ENCODE results near the gene ANKRD60.

Gene ANKRD60, protein sequence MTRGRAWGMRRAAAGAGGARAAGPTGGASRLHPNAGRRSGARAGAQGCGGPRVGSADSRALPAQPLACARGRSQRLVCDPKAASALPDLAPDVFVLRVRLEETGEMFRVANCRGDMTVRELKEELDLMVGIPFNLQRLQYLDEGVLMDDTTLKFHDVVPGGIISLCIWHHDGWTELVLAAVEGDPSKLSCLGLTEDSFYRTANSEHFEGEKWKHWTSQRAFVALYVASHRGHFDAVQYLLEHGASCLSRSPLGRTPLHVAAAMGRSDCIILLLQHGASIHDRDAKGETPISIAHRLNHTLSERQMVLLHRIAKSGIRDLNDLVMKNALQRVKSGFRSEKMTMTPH

DNA sequence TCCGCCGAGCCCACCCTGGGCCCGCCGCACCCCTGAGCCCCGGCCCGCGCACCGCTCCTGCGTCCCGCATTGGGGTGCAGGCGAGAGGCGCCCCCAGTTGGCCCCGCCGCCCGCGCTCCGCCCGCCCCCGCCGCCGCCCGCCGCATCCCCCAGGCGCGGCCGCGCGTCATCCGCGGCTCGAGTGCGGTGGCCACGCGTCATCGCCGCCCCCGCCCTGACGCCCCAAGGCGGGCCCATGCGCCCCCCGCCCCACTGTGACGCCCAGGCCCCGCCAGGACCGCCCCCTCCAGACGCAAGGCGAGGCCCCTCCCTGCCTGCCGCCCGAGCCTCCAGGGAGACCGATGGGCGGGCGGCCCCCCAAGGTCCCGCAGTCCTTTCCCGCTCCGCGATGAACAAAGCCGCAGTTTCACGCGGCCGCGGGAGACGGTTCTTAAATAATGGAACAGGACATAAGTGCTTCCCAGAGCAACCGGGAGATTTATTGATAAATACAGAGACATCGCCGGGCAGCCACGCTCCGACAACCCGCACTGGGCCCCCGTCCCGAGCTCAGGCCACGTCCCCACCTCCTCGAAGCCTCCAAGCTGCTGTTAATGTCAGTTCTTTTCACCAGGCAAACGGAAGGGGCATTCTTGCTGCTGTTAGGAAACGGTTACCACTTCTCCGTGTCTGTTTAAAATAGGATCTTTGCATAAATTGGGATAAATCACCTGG is at the start of gene ANKRD60:
Gene ANKRD60, minus strand, starts transcription at position 170 of the 714 bp plus-strand sequence. Its CDS starts 0 bp downstream, at position 170.
- DNase-seq (ENCODE audit: low read depth, low spot score): no peak

DNA sequence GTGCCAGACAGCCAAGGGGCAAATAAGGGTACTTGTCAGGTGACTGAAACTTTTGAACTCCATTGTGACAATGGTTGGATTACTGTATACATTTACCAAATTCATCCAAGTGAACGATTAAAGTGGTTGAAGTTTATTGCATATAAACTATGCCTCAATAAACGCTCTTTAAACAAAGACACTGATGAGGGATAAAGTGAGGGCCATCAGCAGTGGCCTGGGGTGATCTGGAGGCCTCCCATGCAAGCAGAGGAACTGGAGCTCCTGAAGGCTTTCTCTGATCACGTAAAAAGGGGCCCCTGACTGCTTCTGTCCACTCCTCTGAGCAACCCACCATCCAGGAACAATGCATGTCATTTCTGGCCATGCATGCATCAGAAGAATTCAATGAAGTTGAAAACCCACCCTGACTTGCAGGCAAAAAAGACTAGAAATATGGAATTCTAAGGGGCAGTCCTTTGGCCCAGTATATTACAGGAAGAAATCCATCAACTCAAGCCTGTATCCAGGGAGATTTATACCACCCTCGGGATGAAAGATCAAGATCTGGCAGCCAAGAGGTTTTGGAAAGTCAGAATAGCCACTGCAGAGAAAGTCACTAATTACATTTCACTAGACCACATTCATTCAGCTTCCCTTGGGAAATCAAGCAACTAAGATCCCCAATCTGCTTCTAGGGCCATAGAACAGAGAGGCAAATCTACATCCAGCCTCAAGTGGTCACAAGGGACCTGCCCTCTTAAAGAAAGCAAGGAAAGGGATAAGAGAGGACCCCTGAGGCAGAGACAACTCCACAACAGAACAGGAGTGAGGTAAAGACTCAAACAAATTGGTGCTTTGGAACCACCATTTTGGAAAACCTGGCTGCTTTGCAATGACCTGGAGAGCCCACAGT is 49.4 kb upstream of the ANKRD60 start:
- no peak for DNase-seq (ENCODE audit: low read depth, low spot score)

DNA sequence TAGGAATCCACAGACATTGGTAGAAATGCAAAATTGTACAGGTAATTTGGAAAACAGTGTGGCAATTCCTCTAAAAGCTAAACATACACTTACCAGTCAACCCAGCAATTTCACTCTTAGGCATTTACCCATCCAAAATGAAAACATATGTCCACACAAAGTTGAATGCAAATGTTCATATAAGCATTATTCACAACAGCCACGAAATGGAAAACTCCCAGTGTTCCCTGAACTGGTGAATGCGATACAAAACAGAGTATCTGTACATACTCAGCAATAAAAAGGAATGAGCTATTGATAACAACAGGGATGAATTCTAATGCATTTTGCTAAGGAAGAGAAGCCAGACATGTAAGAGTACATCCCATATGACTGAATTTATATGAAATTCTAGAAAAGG is 48.7 kb upstream of the ANKRD60 start:
- DNase-seq (ENCODE audit: low read depth, low spot score): no peak

DNA sequence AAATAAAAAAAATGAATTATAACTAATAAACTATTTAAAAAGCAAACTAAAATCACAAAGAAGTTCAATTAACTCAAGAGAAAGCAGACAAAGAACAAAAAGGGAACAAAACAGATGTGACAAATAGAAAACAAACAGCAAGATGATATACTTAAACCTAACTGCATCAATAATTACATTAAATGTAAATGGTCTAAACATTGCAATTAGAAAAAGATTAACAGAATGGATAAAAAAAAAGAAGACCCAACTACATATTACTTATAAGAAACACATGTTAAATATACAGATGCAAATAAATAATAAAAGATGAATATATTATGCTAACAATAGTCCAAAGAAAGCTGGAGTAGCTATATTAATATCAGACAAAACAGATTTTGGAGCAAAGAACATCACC is 45.9 kb upstream of the ANKRD60 start:
- DNase-seq (ENCODE audit: low read depth, low spot score): no peak

DNA sequence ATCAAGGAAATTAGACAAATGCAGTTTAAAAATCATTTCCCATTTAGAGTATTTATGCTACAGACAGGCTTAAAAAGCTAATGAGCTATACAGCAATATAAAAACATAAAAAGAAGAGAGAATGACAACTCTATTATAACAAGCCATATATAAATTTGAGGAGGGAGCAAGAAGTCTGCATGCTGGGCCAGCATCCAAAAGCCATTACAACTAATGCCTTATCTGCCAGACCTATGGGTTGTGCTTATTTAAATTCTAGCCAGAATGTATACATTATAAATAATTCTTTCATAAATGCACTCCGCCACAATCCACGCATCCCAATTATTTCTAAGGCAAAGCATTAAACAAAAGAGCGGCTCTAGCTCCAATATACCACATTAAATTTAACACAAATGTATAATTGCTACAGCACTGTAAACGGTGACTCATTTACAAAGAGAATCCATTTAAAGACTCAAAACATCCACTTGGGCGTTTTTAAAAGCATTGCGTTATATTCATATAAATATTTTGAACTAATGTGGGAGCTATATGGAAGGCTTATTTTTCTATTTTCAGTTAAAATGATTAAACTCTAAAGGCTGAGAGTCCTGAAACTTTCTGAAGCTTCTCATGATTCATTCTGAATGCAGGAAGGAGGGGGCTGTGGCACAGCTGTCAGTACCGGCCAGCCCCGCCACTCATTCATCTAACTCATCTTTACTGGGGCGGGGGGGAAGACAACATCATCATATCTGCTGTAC is 43.3 kb upstream of the ANKRD60 start:
- DNase-seq (ENCODE audit: low read depth, low spot score): no peak

DNA sequence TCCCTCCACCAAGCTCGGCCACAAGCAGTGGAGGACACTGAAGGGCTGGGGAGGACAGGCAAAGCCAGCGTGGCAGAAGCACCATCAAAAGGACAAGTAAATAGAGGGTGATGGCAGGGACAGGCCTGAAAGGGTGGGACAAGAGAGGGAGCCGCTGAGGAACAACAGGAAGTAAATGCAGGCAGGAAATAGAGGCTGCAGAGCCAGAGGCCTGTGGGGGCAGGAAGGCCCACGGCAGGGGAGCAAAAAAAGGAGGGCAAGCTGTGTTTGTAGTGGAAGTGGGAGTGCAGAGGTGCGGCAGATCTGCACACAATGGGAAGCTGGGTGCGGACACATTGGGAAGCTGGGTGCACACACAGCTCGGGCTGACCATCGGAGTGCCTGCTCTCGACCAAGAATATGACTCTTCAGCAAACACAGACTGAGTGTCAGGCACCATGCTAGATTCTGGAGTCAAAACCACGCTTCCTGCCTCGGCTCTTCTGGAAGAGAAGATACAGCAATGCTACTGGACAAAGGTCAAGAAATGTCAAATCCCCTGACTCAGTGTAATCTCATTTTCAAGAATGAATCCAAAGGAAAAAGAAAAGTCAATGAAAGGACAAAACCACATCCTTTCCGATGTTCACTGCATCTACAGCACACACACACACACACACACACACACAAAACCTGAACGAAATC is 40.6 kb upstream of the ANKRD60 start:
- no peak for DNase-seq (ENCODE audit: low read depth, low spot score)

DNA sequence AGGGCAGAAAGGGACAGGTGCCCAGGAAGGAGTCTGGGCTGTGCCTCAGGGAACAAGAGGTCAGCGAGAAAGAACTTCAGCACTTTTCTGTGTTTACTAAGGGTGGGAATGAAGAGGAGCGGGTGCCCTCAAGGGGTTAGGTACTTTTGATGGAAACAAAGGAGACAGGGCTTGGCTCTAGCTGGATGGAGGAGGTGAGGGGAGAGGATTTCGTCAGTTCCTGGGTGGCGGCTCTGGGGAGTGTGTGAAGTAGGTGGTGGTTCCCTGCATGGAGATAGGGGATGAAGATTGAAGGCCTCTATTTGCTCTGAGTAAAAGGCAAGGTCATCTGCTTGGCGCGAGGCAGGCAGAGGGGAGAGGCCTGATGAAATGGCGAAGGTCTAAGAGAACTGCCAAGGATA is 40.0 kb upstream of the ANKRD60 start:
- DNase-seq (ENCODE audit: low read depth, low spot score): no peak

DNA sequence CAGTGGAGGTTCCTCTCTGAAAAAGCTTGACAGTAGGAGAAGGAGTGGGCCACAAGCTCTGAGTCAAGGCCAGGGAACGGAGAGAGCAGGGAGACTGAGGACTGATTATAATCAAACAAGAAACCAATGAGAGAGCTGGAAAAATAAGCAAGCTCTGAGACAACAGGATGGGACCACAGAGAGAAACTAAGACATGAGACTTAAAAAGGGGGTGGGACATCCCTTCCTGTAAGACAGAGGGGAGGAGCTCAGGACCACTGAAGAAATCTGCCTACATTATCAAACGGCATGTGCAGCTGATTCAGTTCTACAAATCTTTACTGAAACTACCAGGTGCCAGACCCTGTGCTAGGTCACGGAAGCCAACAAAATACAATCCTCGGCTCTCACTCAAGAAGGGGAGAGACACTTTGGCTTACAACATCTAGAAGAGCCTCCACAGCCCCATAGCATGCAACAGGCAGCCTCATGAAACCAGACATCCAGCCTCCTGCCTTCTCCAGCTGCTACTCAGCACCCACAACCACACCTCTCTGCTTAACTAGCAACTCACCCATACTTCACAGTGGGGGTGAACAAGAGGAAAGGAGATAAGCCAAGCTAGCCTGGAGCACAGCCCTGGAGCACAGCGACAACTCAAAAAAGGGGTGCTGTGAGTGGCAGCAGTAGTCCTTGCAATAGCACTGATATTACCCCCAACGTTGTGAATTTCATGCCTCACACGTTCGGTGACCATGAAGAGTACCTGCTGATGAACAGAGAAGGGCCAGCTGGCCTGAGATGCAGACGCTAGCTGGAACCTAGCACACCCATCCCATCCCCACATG is 39.1 kb upstream of the ANKRD60 start:
- no peak for DNase-seq (ENCODE audit: low read depth, low spot score)

DNA sequence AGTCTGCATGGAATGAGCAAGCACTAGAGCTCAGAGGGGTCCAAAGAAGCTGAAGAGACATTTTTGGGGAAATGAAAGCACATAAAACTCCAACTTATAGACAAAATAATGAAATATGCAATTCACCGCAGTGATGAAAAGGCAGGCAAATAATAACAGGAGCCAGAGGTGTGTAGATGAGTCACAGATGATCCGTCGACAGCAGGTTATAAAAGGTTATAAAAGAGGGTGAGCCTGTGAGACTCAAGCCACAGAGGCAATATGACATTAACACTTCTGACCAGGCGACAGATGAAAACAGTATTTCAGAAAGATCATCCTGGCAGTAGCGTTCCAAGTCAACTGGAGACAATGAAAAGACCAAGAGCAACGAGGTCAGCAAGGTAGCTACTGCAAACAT is 35.8 kb upstream of the ANKRD60 start:
- no peak for DNase-seq (ENCODE audit: low read depth, low spot score)

DNA sequence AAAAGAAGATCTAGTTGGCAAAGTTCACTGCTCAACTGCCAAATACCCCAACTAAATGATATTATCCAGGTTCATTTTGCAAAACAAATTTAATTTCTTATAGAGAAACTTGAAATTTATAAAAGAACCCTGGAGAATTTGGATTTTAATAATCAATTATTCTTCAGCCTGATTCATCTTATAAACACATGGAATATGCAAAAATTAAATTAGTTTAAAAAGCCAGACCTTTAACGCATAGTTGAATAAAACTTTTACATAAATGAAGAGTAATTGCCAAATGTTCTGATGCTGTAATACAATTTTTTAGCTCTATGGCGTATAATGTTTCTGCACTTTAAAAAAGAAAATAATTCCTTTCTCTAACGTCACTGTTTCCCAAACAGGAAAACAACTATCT is 33.2 kb upstream of the ANKRD60 start:
- DNase-seq (ENCODE audit: low read depth, low spot score): no peak

DNA sequence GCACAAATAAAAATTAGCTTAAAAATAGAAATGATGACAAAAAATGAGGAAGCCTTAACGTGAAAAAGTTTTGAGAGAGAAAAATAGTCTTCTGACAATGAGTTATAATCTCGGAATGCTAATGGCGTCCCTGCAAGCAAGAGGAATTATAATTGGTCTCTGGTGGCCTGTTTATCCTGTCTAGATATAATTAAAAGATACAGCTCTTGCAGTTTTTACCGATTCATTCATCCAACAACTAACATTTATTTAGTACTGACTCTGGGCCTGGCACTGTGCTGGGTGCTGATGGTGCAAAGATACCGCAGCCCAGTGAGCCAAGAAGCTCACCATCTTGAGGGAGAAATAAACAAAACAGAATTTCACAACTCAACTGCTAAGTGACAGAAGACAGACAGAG is 31.6 kb upstream of the ANKRD60 start:
- DNase-seq (ENCODE audit: low read depth, low spot score): no peak

DNA sequence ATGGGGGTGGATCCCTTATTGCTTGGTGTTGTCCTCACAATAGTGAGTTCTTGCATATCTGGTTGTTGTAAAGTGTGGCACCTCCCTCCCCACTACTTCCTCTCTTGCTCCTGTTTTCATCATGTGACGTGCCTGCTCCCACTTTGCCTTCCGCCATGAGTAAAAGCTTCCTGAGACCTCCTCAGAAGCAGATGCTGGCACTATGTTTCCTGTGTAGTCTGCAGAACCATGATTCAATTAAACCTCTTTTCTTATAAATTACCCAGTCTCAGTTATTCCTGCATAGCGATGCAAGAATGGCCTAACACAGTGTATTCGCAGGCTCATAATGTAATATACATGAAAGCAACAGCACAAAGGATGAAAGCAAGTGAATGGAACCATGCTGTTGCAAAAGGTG is 28.4 kb upstream of the ANKRD60 start:
- no peak for DNase-seq (ENCODE audit: low read depth, low spot score)

DNA sequence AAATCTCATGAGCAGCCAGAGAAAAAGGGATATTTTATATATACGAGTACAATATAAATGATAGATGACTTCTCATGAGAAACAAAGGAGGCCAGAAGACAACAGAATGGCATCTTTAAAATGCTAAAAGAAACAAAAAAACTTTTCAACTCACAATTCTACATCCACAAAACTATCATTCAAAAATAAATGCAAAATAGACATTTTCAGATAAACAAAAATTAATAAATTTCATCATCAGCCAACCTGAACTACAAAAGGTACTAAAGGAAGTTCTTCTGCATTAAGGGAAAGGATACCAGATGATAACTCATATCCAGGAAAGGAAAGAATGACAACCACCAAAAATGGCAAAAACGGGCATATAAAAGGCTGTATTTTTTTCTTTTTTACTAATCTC is 27.9 kb upstream of the ANKRD60 start:
- no peak for DNase-seq (ENCODE audit: low read depth, low spot score)

DNA sequence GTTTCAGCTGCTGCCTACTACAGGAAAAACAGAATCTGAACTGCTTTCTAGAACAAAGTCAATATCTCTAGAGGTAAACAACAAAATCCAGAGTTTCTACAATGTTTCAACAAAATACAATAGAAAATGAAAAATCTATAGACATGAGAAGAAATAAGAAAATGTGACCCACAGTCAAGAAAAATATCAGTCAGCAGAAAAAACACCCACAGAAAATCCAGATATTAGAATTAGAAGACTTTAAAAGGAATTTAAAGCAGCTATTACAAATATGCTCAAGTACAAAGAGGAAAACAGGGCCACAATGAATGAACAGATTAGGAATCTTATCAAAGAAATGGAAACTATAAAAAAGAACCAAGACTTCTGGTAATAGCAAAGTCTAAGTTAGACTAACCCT is 26.4 kb upstream of the ANKRD60 start:
- no peak for DNase-seq (ENCODE audit: low read depth, low spot score)

DNA sequence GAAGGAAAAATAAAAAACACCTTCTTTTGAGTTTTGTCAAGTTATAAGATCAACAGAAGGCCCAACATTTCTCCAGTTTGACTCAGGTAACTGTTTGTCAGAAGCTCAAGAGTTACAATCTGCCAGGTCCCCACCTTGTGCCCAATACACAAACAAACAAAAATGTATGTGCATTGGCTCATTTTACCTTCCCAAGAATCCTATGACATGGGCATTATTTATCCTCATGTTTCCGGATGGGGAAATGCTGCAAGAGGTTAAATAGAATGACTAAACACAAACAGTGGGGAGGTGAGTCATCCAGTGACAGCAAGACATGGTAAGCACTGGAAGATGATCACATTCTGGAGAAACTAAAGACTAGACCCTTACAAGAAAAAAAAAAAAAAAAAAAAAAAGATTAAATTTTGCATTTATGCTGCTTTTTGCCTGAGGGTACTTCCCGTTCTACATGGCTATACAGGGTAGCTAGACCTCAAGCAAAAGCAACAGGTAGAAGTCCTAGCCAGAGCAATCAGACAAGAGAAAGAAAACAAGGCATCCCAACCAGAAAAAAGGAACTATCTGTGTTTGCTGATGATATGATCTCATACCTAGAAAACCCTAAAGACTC is 23.6 kb upstream of the ANKRD60 start:
- DNase-seq (ENCODE audit: low read depth, low spot score): no peak

DNA sequence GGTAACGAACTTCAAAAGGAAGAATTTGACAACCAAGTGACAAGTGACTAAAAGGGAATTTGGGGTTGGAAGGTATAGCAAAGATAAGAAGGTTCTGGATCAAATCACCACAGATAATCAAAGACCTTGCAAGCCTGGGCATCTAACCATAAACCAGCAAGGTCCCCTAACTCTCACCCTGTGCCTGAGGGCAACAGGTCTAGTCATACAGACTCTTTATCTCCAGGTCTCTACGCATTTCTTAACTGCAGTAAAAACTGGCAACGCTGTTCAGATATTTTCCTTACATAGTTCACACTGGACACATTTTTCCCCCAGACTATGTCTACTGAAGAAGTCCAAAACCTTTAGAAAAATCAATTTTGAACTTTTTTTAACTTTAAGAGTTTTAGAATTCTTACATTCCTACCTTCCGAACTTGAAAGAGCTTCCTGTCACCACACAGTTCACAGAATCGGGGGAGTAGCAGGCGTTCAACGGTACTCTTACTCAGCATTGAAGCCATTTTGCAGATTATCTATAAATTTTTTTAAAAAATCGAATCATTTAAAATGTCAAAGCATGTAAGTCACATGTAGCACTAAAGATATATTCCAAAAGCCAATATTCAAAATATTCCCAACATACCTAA is 23.0 kb upstream of the ANKRD60 start:
- no peak for DNase-seq (ENCODE audit: low read depth, low spot score)

DNA sequence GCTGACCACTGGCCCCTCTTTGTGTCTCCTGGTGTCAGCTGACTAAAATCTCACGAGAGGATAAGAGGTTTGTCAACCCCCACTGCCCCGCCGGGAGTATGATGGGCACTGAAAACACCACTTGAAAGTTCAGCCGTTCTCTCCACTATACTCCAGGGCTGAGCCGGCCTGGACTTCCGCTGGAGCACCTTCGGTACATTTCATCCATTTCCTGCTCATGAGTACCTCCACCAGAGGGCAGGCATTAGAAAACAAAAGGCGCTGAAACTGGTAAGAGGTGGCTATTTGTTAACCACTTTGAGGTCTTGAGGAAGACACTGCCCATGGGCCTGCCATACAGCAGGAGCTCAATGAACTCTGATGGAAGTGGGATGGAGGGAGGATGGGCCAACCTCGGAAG is 17.9 kb upstream of the ANKRD60 start:
- no peak for DNase-seq (ENCODE audit: low read depth, low spot score)

DNA sequence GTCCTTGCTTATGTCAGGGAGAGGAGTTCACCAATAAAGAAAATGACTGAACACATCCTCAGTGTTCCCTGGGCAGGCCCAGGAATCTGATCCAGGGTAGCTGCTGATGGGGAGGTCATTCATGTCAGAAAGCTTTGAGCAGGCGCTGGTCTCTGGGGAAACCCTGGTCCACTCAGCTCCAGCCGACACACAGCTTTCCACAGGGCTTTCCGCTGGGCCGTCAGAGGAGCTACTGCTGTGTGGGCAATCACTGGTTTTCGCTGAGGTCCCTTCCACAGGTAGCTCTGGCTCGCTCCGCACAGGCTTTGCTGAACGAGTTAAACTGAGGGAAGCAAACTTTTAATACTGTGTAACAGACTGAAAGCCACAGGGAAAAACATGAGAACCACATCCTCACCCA is 17.5 kb upstream of the ANKRD60 start:
- no peak for DNase-seq (ENCODE audit: low read depth, low spot score)

DNA sequence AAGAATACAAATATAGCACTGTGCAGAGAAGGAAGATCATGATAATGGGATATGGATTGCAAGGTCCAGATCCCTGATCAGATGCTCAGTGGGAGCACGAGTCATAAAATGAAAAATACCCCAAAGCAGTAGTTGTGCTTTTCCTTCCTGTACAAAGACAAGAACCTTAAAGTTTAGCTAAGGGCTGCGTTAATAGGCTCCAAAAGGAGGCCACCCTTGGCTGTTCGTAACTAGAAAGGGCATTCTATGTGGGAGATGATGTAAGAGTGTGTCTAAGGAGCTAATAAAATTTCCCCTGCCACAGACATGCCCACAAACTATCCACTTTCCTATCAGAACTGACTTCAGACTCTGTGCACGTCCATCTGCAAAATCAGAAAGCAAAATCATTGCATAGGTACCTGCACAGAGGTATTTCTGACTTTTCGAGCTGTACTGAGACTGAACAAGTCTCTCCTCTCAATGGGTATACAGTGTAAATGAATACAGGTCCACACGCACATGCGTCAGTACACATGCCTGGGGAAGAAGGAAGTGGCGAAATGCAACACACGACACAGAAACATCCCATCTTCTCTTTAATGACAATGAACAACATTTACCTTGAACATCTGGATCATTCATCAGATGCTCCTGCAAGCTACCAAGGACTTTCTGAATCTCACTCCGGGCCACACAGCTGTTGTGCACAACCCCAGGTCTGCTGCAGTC is 16.9 kb upstream of the ANKRD60 start:
- no peak for DNase-seq (ENCODE audit: low read depth, low spot score)

All from iPS DF 19.7 (cell line).